ENCODE data around the gene DLG2.
A peak's percentile ranks its signal among the peaks of the same experiment; 100 is the strongest.
"Not testable (repeated sequence)": the region's sequence is repeated elsewhere in the genome, so short reads cannot be mapped to it uniquely, and the experiment has no call there.

DLG2 gene

DNA sequence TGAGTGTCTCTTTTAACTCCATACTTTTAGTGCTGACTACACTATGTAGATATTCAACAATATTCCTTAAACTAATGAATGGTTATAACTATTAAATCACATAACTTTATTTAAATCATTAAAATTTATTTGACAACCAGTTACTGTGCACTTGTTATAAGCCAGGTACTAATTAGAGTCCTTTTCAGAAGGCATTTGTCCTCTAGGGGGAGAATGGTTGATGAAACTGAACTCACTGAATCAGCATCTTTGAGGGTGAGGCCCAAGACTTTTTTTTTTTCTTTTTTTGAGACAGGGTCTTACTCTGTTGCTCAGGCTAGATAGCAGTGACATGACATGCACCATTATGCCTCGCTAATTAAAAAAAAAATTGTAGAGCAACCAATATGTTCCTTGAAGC, 1825.3 kb downstream of the DLG2 start:
- no peak for DNase-seq

DNA sequence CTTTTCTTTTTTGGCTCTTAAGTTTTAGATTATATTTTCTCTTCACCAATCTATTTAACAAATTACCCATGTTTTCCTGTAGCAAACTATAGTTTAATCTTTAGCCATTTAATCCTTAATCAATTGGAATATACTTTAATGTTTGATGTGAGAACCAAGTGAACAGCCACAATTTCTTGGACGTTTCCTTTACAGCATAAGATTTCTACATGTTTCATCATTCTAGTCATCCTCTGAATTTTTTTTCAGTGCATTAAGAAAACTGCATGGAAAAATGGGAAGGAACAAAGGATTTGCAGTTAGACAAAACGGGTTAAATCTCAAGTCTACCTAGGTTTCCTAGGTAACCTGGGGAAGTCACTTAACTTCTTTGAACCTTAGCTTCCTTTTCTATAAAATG, 1833.8 kb downstream of the DLG2 start:
- no peak for DNase-seq

DNA sequence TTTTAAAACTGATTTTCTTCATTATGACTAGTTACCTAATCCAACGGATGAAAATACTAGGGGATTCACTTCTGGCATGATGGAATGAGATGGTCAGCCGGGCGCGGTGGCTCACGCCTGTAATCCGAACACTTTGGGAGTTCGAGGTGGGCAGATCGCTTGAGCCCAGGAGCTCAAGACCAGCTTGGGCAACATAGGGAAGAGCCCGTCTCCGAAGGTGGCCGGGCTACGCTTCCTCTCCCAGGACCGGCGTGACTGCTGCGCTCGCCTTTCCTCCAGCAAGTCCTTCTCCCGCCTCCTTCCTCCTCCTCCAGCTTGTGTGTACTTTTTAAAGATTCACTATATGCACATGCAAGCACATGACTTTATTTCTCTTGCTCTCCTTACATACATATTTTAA, 1835.6 kb downstream of the DLG2 start:
- no peak for DNase-seq

DNA sequence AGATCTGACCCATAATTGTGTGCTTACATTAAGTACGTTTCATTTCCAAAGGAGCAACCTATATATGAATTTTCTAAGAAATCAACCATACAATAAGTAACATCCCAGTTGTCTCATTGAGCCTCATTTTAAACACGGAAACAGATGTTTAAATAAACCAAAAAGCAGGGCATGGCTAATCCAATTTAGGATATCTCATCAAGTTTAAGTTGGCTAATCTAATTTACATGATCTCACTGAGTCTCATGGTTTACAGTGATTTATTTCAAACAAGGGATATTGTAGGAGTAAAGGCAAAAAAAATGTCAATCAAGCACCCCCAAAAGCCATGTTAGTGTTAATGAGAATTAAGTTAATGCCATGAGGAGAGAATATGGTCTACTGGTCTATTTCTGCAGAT, 1841.2 kb downstream of the DLG2 start:
- no peak for DNase-seq

DNA sequence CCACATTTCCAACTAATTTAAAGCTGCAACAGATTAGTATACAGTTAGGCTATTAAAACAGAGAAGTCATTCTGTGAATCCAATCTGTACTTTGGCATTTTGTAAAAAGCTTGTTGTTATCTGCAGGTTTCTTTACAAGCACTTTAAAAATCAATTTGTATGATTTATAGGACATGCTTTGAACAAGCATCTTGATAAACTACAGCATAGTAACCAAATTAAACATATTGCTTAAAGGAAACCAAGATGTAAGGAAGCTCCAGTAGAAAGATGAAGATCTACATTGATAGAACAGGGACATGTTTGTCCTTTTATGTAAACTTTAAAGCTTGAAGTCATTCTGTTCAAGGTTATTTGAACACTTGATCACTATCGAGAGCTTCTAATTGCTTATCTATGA, 1842.7 kb downstream of the DLG2 start:
- no peak for DNase-seq

DNA sequence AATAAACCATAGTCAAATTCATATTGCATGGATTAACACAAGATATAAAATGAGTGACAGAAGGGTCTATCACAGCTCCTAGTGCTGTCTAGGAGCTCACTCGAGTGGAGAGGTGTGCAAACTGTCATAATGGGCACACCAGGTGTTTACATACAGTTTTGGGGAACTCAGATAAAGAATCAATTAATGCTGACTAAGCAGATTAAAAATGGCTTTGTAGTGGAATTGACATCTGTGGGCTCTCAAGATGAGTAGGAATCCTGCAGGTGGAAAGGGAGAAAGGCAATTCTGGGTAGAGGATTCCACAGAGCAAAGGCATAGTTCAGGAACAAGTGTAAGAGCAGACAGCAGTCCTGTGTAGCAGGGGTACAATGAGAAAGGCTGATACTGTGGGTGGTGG, 1844.8 kb downstream of the DLG2 start:
- DNase-seq = no peak

DNA sequence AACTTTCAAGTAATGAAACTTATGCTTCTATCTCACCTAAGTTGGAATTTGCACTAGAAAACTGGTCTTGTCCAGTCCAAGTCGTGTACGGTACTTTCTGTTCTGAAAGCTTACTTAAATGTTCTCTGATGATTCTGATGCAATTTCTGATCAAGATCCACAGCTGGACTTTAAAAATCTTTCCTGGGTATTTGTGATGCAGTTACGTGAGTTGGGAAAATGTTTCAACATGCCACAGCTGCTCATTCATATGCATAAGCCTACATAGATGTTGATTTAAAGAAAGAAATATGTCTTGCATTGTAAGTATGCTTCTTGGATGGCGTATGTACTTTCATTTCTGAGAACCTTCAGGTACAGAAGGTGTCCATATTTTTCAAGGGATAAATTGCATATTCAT, 1847.3 kb downstream of the DLG2 start:
- DNase-seq = no peak

DNA sequence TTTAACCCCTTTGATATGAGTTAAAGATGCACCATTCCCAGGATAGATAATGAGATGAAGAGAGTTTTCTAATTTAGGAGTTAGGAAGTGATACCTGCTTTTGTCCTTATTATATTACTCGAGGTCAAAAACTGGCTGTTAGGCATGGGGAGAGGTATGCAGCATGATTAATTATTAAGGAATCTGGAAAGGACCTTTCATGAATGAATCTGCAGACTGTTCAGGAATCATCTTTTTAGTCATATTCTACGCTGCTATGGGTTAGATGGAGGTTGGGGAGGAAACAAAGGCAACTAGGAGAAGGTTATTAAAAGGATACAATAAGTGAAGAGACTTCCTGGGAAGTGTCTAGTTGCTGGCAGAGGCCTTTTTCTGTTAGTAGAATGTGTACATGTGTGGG, 1848.5 kb downstream of the DLG2 start:
- DNase-seq = no peak

DNA sequence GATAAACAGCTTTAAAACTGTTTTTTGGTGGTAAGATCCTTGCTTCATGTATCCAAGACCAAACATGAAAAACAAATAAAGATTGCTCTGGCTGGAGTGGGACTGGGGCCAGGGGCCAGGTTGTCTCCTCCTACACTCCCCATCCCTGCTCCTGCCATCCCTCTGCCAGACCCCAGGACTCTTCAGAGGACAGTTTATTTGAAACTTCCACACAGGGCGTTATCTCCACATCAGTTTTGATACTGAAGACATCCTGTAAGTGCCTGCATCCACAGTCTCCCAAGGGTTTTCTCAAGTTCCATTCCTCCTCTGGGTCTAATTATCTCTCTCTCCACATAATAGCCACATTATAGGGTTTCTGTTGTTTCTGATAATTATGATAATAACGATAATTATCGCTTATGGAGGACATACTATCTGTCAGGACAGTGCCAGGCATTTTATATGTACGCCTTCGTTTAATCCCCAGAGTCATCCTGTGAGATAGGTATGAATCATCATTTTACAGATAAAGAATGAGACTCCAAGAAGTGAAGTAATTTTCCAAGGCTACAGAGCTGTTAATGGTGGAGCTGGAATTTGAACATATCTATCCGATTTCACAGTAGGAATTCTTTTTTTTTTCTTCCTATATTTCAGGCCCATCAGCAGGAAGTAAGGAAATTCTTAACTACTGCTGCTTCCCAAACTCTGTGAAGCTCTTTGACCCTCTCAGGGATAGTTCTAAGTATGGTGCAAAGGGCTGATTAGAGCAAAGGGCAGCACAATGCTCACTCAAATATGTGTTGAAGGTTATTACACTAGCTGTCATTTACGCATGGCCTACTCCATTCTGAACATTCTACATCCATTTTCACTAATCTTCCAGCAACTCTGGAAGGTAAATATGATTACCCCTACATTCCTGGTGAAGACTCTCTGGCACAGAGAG, 1852.9 kb downstream of the DLG2 start:
- no peak for DNase-seq

DNA sequence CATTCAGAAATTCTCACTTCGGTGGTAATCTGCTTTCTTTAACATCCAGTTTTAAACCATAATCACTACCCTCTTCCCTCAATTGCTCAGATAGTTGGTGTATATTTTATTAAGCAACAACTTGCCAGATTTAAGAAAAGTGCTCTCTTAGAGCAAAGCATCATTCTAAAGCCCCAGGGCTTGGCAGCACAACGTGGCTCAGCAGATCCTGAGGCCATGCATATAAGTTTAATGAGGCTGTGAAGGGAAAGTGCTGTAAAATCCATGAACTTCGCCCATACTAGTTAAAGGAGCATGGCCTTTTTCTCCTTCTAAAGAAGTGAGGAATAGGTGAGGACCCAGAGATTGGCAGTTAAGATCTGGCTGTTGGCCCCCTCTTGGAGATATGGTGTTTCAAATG, 1858.7 kb downstream of the DLG2 start:
- no peak for DNase-seq

DNA sequence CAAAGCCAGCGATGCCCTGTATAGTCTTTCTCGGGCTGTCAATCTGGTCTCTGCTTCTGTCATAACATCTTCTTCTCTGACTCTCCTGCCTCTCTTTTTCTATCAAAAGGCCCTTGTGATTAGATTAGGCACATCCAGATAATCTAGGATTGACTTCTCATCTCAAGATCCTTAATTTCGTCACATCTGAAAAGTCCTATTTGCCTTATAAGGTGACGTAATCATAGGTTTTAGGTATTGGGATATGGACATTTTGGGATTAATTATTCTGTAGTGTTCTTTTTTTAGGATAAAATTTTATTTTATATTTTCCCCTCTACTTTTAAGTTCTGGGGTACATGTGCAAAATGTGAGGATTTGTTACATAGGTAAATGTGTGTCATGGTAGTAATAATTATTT, 1860.2 kb downstream of the DLG2 start:
- DNase-seq = no peak

DNA sequence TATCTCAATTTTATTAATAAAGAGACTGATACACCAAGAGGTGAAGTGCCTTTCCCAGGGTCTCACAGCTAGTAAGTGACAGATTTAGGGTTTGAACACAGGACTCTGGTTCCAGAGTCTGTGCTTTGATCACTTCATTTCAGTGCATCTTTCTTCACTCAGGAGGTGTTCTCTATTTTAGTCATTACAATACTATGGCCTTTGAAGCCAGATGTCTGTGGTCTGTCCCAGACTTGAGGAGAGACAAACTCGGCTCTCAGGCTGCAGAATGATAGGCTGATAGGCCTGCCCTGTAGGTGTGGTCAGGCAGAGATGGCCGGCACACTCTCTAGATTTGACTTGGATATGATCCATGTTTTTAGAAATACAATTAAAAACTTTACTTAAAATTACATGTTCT, 1862.5 kb downstream of the DLG2 start:
- DNase-seq = no peak

DNA sequence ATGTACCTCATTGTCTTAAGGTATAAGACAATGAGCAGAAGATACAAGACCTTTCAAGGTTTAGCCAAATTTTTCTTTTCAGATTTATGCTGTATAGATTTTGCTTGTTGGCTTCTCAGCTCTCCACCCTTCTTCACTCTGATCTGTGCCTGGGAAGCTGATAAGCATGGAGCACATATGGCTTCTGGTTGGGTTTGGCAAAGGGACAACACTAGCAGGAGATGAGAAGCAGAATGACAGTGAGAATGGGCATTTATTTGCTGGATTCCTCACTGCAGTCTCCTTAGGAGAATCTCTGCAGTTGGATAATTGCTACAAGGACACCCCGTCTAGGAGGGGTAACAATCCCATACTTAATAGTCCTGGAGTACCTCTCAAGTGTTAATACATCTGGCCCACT, 1866.2 kb downstream of the DLG2 start:
- no peak for DNase-seq

DNA sequence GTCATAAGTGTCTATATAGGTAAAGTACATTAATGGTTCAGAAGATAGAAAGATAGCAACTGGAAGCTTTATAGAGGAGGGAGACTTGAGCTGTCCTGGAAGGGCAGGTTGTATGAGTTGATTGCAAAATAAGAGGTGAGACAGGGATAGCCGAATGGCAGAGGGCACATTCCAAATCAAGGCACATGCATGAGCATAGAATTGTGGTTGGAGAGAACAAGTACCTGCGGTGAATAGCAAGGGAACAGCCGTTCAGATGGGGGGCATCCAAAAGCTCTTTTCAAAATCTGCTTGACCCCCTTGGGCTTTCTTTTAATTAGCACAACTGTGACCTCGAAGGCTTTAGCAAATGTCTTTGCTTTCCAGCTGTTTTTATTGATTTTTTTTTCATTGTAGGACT, 1868.0 kb downstream of the DLG2 start:
- no peak for DNase-seq

DNA sequence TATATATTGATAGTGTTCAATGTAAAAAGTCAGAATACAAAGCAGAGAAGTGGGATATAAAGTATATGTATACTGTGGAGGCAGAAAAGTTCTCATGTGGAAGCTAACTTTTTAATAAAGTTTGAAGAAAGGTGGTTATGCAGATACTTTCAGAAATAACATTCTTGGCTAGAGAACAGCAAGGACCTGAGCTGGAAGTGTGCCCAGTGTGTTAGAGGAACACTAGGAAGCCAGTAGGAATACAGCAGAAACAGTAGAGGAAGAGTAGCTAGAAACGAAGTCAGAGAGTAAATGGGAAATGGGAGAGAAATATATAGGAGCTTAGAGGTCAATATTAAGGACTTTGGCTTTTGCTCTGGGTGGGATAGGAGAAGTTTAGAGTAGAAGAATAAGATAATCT, 1876.1 kb downstream of the DLG2 start:
- no peak for DNase-seq

DNA sequence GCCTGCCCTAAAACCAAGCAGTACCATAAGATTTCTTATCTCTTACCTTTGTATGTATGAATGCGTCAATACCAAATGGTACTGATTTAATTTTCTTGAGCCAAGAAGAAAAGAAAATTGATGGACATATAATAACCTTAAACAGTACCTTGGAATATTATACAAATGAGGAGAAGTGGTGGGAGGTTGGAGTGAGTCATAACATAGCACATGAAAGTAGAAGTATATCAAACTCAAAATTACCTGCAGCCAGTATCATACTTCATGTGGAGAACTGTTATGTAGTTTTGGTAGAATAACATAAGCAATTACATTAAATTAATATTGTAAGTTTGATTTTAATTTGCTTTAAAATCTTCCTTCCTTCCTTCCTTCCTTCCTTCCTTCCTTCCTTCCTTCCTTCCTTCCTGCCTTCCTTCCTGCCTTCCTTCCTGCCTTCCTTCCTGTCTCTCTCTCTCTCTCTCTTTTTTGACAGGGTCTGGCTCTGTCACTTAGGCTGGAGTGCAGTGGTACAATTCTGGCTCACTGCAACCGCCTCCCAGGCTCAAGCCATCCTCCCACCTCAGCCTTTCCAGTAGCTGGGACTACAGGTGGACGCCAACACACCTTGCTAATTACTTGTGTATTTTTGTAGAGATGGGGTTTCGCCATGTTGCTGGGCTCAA, 1880.1 kb downstream of the DLG2 start:
- no peak for DNase-seq

DNA sequence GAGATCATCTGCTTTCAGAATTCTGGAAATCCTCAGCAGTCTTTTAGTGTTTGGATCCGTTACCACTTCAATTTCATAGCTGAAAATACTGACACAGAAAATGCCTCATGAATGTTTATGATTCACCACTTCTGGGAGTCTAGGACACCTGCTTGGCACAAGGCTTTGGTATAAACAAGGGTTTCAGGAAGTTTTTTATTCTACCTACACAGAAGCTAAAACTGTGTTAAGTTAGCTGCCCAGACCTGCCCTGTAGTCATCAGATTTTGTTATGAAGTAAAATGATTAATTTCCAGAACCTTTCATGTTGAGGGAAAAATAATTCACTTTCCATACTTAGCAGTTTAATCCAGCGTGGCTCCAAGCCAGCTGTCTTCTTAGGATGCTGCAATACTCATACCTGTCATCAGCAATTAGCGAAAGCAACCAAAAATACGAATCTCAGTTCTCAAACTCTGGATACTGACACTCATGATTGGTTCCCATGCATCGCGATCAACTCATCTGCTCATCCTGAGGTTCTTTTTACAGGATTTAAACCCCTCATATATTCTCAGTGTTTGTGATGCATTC, 1882.4 kb downstream of the DLG2 start:
- no peak for DNase-seq

DNA sequence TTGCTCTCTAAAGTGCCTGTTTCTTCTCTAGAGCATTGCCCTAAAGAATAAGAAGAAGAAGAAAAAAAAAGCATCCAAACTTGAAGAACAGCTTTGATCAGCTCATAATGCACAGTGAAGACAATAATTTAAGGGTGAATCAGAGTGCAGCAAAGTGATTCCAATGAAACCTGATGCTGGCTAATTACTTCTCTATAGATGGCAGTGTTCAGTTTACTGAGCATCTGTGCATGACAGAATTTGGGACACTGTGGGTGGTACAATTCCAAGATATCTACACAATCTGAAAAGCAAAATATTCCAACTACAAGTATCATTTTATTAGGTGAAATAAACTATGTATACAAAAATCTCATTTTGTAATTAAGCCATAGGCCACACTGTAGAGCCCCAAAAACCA, 1890.5 kb downstream of the DLG2 start:
- DNase-seq = peak in 1 of 2 experiments; percentile 66

DNA sequence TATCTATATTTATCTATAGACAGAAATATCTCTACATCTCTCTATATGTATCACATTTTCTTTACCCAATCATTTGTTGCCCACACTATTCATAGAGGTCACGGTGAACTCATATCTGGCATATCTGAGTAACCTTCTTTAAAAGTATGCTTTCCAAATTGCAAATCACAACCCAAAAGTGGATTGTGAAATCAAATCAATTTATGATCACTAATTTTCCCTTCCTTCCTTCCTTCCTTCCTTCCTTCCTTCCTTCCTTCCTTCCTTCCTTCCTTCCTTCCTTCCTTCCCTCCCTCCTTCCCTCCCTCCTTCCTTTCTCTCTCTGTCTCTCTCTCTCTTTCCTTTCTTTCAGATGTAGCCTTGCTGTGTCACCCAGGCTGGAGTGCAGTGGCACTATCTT, 1893.0 kb downstream of the DLG2 start:
- DNase-seq = no peak

DNA sequence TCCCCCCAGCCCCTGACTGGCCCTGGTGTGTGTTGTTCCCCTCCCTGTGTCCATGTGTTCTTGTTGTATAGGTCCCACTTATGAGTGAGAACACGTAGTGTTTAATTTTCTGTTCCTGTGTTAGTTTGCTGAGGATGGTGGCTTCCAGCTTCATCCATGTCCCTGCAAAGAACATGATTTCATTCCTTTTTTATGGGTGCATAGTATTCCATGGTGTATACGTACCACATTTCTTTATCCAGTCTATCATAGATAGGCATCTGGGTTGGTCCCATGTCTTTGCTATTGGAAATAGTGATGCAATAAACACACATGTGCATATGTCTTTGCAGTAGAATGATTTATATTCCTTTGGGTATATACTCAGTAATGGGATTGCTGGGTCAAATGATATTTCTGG, 1895.9 kb downstream of the DLG2 start:
- DNase-seq = not testable (repeated sequence)

DNA sequence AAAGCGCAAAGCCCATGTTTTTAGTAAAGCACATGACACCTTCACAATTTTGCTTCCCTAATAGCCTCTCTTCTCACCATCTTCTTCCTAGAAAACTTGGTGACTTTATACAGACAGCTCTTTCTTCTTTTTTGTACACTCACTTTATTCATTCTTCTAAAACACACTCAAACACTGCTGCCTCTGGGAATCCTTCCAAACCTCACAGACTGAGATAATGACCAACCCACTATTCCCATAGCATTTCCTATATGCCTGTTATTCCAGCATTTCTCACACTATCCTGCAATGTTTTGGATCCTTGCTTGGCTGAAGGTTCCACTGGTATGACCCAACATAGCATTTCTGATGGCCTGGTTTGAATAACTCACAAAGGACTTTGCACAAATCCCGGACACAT, 1898.9 kb downstream of the DLG2 start:
- no peak for DNase-seq

DNA sequence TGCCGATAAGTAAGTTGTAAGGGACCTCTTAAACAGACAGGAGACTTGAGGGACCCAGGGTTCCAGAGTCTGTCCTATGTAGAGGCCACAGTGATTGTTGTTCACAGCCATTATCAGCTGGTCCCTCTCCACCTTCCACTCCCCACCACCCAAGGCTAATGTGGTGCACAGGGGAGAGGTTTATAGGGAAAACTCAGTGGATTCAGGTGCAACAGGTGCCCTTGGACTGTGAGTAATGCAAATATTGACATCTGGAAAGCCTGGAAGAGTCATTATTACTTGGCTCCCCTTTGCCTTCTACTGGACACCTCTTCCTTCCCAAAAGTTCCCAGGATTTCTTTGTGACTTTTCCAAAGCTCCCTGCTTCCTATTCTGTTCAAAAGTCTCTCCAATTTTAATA, 1899.9 kb downstream of the DLG2 start:
- DNase-seq = no peak

DNA sequence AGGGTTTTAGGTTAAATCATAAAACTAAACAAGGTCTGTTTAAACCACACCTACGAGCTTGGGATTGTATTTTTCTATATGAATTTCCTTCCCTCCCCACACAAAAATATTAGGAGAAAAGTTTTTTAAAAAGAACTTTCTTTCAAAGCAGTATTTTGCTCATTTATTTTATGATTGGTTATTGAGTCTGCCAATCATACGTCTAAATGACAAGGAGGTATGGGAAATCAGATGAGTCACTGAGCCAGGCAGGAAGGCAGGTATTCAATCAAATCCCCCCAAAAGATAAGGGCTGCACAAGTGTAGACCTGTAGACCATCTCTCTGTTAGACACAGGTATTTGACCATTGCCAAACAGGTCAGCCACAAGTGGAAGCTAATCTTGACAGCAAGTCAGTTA, 1900.8 kb downstream of the DLG2 start:
- no peak for DNase-seq

DNA sequence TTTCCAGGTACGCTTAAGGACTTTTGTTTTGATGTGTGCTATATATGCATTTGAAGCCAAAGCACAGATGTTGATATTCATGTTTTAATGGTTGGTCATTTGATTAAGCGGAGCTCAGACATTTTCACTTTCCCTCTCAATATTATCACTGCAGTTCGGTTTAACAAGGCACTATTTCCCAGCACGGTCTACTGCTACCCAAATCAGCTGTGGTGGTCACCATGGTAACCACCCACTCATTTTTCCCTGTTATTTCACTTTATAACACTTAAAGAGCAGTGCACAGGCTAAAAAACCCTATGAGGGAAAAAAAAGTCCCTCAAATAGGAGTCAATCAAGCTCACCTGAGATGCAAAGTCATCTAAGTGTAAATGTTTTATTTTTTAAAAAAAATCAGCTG, 1901.4 kb downstream of the DLG2 start:
- DNase-seq = no peak

DNA sequence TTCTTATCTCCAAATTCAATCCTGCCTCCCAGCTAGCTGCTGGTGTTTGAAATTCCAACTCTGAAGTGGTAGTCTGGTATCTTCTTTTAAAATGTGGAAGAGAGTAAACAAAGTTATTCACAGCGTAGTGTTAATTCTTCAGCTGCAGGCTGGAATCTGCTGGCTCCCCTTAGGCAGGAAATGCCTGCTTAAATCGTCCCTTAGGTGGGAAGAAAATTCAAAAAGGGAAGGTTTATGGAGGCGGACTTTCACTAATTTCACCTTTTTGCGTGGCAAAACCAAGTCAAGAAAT, 1901.9 kb downstream of the DLG2 start:
- no peak for DNase-seq
